Measurements from ENCODE around the gene PGGHG.

Gene PGGHG

DNA sequence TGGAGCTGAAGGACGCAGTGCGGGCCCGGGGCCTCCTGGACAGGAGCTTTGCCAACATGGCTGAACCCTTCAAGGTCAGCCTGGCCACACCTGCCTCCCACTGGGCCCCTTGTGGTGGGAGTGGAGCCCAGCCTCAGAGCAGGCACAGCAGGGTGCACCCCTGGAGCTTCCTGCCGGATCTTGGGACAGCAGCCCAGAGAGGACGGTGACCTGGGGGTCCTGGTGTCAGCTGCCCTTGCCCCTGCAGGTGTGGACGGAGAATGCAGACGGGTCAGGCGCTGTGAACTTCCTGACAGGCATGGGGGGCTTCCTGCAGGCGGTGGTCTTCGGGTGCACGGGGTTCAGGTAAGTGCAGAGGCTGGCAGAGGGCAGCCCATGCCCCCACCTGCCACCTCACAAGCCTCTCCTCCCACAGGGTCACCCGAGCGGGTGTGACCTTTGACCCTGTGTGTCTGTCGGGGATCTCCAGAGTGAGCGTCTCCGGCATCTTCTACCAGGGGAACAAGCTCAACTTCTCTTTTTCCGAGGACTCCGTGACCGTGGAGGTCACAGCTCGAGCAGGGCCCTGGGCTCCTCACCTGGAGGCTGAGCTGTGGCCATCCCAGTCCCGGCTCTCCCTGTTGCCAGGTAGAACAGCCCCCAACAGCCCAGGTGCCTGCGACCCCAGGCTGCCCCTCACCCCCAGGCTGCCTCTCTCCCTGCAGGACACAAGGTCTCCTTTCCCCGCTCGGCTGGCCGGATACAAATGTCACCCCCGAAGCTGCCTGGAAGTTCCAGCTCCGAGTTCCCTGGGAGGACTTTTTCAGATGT lies 5.1 kb downstream of the PGGHG start:
- in situ Hi-C loops (cut with HindIII; ENCODE audit: low sequenced_read_pairs): no loop called here
- DNase-seq (ENCODE audit: low read depth): no peak
- TF ChIP-seq, protein P1, sequence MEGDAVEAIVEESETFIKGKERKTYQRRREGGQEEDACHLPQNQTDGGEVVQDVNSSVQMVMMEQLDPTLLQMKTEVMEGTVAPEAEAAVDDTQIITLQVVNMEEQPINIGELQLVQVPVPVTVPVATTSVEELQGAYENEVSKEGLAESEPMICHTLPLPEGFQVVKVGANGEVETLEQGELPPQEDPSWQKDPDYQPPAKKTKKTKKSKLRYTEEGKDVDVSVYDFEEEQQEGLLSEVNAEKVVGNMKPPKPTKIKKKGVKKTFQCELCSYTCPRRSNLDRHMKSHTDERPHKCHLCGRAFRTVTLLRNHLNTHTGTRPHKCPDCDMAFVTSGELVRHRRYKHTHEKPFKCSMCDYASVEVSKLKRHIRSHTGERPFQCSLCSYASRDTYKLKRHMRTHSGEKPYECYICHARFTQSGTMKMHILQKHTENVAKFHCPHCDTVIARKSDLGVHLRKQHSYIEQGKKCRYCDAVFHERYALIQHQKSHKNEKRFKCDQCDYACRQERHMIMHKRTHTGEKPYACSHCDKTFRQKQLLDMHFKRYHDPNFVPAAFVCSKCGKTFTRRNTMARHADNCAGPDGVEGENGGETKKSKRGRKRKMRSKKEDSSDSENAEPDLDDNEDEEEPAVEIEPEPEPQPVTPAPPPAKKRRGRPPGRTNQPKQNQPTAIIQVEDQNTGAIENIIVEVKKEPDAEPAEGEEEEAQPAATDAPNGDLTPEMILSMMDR (IDR thresholded peaks at IDR 0.05; ENCODE audit: low read depth, low read length, missing control alignments): no peak
- no peak overlapping the region for H3K4me3 ChIP-seq (ENCODE audit: low read depth, low read length)

DNA sequence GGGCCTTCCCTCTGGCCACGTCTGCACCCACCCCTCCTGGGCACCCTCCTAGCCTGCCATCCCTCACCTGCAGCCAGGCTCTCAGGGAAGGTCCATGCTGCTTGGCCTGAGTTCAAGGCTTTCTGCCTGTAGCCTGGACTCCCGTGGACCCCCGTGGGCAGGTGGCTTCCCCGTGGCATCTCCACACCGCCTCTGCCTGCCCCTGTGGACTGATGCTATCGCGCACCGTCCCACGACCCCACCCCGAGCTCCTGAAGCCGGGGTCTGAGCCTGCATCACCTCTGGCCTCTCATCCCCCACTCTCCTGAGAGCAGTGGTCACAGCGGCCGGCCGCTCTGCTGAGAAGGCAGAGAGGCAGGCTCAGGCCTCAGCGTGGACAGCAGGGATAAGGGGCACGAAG lies 5.9 kb downstream of the PGGHG start:
- TF ChIP-seq, protein P1 (IDR thresholded peaks at IDR 0.05; ENCODE audit: low read depth, low read length, missing control alignments): no peak
- in situ Hi-C loops (cut with HindIII; ENCODE audit: low sequenced_read_pairs): no loop called here
- DNase-seq (ENCODE audit: low read depth): no peak
- H3K4me3 ChIP-seq (ENCODE audit: low read depth, low read length): no peak overlapping the region

DNA sequence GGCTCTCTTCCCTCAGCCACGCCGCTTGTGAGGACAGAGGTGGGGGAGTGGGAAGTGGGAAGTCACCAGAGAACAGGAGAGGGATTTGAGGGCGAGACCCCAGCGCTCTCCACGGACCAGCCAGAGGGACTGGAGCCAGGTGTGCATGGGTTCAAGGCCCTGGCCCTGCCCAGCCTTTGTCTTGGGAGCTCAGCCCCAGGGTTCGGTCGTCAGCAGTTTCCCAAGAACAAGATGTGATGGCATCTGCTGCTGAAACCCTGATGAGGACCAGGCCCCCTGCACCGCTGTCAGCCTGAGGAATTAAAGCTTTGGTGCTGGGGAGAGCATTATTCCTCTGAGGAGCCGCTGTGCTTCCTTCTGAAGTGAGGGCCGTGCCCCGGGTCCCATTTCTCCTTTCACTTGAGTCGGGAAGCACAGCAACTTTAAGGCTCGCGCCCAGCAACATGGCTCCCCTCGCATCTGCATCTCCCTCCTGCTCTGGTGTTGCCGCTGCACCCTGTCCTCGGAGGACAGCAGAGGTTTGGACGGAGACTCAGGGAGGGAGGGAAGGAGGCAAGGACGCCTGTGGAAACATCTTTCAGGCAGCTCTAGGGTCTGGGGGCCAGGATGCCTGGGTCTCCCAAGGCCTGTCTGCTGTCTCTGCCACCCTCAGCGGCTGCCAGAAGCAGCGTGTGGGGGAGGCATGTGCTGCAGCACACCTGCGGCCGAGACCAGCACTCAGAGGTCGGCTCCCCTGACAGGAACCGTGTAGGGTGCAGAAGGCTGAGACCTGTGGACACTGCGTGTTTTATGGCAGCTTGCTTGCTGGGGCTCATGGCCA lies 6.6 kb downstream of the PGGHG start:
- TF ChIP-seq, protein P1 (IDR thresholded peaks at IDR 0.05; ENCODE audit: low read depth, low read length, missing control alignments): no peak
- DNase-seq (ENCODE audit: low read depth): no peak
- in situ Hi-C loops (cut with HindIII; ENCODE audit: low sequenced_read_pairs): no loop called here
- H3K4me3 ChIP-seq (ENCODE audit: low read depth, low read length): no peak overlapping the region

DNA sequence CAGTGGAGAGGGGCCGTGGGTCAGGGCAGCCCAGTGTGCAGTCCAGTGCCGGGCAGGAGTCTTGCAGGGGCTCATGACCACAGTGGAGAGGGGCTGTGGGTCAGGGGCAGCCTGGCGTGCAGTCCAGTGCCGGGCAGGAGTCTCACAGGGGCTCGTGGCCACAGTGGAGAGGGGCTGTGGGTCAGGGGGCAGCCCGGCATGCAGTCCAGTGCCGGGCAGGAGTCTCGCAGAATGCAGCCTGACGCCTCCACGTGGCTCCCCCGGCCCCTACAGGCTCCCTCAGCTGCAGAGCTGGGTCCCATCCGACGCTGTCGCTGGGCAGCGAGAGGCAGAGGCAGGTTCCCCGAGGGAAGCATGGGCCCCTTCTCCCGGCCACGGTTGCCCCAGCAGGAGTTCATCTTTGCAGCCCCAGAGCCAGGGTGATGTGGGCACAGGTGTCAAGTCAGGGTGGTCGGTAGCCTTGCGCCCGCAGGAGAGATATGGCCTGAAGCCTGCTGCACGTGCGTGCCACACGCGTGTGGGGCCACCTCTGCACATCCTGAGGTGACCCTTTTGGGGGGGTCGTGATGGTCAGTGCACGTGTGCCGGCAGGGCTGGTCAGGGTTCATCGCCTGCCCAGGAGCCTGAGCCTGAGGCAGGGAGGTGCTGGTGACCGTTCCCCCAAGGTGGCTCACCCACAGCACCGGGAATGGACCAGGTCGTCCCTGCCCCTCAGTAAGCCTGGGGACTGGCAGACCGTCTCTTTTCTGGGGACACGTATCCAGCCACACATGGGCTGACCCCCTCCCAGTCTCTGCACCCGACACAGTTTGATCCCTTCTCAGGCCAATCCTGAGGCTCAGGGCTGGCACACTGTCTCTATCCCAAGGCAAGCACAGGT lies 7.5 kb downstream of the PGGHG start:
- in situ Hi-C loops (cut with HindIII; ENCODE audit: low sequenced_read_pairs): no loop called here
- no peak overlapping the region for H3K4me3 ChIP-seq (ENCODE audit: low read depth, low read length)
- no peak for DNase-seq (ENCODE audit: low read depth)
- TF ChIP-seq, protein P1 (IDR thresholded peaks at IDR 0.05; ENCODE audit: low read depth, low read length, missing control alignments): no peak

DNA sequence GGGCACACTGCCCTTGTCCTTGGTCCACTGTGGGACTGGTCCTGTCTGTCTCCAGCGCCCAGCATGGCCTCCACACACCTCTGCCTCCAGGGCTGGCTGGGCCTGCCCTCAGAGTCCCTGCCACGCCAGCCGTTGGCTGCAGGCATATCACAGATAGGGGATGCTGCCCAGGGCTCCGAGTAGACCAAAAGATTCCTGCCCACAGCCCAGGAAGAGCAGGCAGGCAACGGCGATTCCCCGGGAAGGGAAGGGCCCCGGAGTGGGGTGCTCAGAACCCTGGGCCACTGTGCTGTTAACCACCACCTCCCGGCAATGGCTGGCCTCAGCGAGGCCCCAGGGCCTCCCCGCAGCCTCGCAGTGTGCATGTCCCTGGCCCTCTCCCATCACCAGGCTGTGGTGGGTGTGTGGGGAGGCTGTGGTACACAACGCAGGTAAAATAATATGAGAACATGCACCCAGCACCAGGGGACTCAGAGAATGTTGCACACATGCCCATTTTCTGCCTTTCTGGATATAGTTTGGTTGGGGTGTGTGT lies 8.2 kb downstream of the PGGHG start:
- in situ Hi-C loops (cut with HindIII; ENCODE audit: low sequenced_read_pairs): no loop called here
- DNase-seq (ENCODE audit: low read depth): no peak
- TF ChIP-seq, protein P1 (IDR thresholded peaks at IDR 0.05; ENCODE audit: low read depth, low read length, missing control alignments): no peak
- no peak overlapping the region for H3K4me3 ChIP-seq (ENCODE audit: low read depth, low read length)
